B cell (primary cell): ENCODE results near the gene MDH2. TPM values are rescaled to one million over a fixed set of nuclear protein-coding genes. Genes with fewer than 3 reads are reported as not detected.

ENCODE experiments used
- ATAC-seq: fragments of 200-7000 bp; cut with Tn5 transposase; one replicate; pipeline ENCODE4 v1.10.0; 2021; ENCODE audit warnings: low read depth, mild to moderate bottlenecking, moderate number of reproducible peaks, moderate library complexity
- CTCF ChIA-PET: fragments of 350-600 bp; sonication (Branson Sonifier 250); formaldehyde crosslinking; loops from one replicate; lab custom pipeline; 2021; ENCODE audit warnings: antibody characterized with exemption, inconsistent platforms; lab: Charles Lee
- POLR2A ChIA-PET: fragments of 350-600 bp; sonication (Branson Sonifier 250); formaldehyde crosslinking; loops from one replicate; lab custom pipeline; 2021; ENCODE audit warnings: antibody characterized with exemption; lab: Charles Lee
- DNase-seq: peaks from one replicate; pipeline ENCODE4 v3.0.0; 2013
- H2AFZ ChIP-seq: 2 replicates; pipeline ENCODE4 v1.6.1; 2012; ENCODE audit warnings: mild to moderate bottlenecking, low read depth, low read length; ENCODE audit not compliant: insufficient read depth, poor library complexity, severe bottlenecking
- H3K27ac ChIP-seq, 2 donors: 1 replicate in 1 of 2; 2 replicates in 1 of 2; pipeline ENCODE4 v1.5.1; 2012 to 2013; ENCODE audit warnings: low read length in 2 of 2, mild to moderate bottlenecking in 2 of 2, moderate library complexity in 1 of 2
- H3K27me3 ChIP-seq, 4 experiments: fragments of 200-600 bp in 1 of 4; sonication (generic) in 1 of 4; replicated peaks in 1 of 4; 1 replicate in 2 of 4; 2 replicates in 2 of 4; pipeline versions ENCODE4 v1.6.1 to v1.7.0; 2013 to 2016; ENCODE audit warnings: low read length in 3 of 4, mild to moderate bottlenecking in 2 of 4, mixed read lengths in 1 of 4, moderate library complexity in 1 of 4; ENCODE audit not compliant: insufficient read depth in 4 of 4, control insufficient read depth in 3 of 4; ENCODE audit errors: control extremely low read depth in 1 of 4
- H3K36me3 ChIP-seq, 2 experiments: replicated peaks in 1 of 2; 1 replicate in 1 of 2; 2 replicates in 1 of 2; pipeline versions ENCODE4 v1.6.1 to v1.7.1; 2013; ENCODE audit warnings: low read length in 1 of 2; ENCODE audit not compliant: insufficient read depth in 2 of 2, control insufficient read depth in 1 of 2; ENCODE audit errors: control extremely low read depth in 1 of 2, extremely low read depth in 1 of 2
- H3K4me1 ChIP-seq, 2 donors: fragments of 200-600 bp in 1 of 2; sonication (generic) in 1 of 2; 1 replicate in 1 of 2; 2 replicates in 1 of 2; pipeline versions ENCODE4 v1.5.1 to v1.6.1; 2013 to 2017; ENCODE audit warnings: low read length in 2 of 2; ENCODE audit not compliant: control insufficient read depth in 2 of 2, insufficient read depth in 2 of 2
- H3K4me2 ChIP-seq: replicated peaks from 2 replicates; pipeline ENCODE3; 2012; ENCODE audit warnings: mild to moderate bottlenecking, low read depth, low read length; ENCODE audit not compliant: poor library complexity, severe bottlenecking
- H3K4me3 ChIP-seq, 5 experiments: fragments of 200-600 bp in 1 of 5; sonication (generic) in 1 of 5; 1 replicate in 3 of 5; 2 replicates in 2 of 5; pipeline versions ENCODE4 v1.5.1 to v1.7.0; 2011 to 2016; ENCODE audit warnings: low read length in 4 of 5, mild to moderate bottlenecking in 4 of 5, low read depth in 2 of 5, control low read depth in 1 of 5, moderate library complexity in 1 of 5; ENCODE audit not compliant: insufficient read depth in 1 of 5; ENCODE audit errors: control extremely low read depth in 1 of 5, extremely low read depth in 1 of 5
- H3K79me2 ChIP-seq: fragments of 200-600 bp; sonication (generic); one replicate; pipeline ENCODE4 v1.6.0; 2016; ENCODE audit warnings: low read length; ENCODE audit not compliant: control insufficient read depth, insufficient read depth
- H3K9ac ChIP-seq: fragments of 200-600 bp; sonication (generic); 2 replicates; pipeline ENCODE4 v1.6.1; 2017; ENCODE audit warnings: mild to moderate bottlenecking, low read length, moderate library complexity
- H3K9me3 ChIP-seq, 3 donors: one replicate each; pipeline versions ENCODE4 v1.6.1 to v1.7.1; 2013; ENCODE audit warnings: low read length in 2 of 3; ENCODE audit not compliant: control insufficient read depth in 2 of 3, insufficient read depth in 1 of 3; ENCODE audit errors: control extremely low read depth in 1 of 3
- H4K20me1 ChIP-seq: 2 replicates; pipeline ENCODE4 v1.6.0; 2012; ENCODE audit warnings: mild to moderate bottlenecking, low read length; ENCODE audit not compliant: insufficient read depth, control insufficient read depth, poor library complexity, severe bottlenecking
- H3K27ac Mint-ChIP-seq: one replicate; pipeline ENCODE4 v1.8.0; 2021; ENCODE audit warnings: mixed read lengths
- H3K27me3 Mint-ChIP-seq: one replicate; pipeline ENCODE4 v1.8.0; 2021; ENCODE audit warnings: mixed read lengths
- H3K4me1 Mint-ChIP-seq: one replicate; pipeline ENCODE4 v1.8.0; 2021; ENCODE audit warnings: mixed read lengths
- H3K4me3 Mint-ChIP-seq: one replicate; pipeline ENCODE4 v1.8.0; 2021; ENCODE audit warnings: mixed read lengths
- H3K9me3 Mint-ChIP-seq: one replicate; pipeline ENCODE4 v1.8.0; 2022; ENCODE audit warnings: mixed read lengths; ENCODE audit not compliant: insufficient read depth
- CTCF ChIP-seq: fragments of 200-600 bp; IDR thresholded peaks from one replicate; pipeline ENCODE4 v1.8.0; 2022; ENCODE audit warnings: antibody characterized with exemption, mild to moderate bottlenecking
- EZH2 ChIP-seq: IDR thresholded peaks from 2 replicates; pipeline ENCODE4 v1.6.1; 2012; ENCODE audit warnings: borderline replicate concordance, low read depth, mild to moderate bottlenecking, moderate library complexity, low read length; ENCODE audit not compliant: insufficient read depth, poor library complexity, severe bottlenecking
- WGBS: methylation state at CpG from one replicate; pipeline ENCODE4 v1.1.5; 2013; ENCODE audit warnings: missing lambda C conversion rate; ENCODE audit not compliant: insufficient coverage; 5-methylcytosine and 5-hydroxymethylcytosine counted together
- intact Hi-C: fragments of 100-400 bp; cut with micrococcal nuclease; formaldehyde crosslinking; loops from one replicate; pipeline ENCODE4 v1.10.0; 2022
- polyA plus RNA-seq: library from polyadenylated mRNA; depleted of rRNA; stranded (reverse); fragments of >200 nt; gene quantifications from 2 replicates; pipeline ENCODE4 v1.2.3, GENCODE V29; 2012
- total RNA-seq, 2 donors: library from RNA; stranded (reverse); fragments of 120-200 nt in 1 of 2; gene quantifications; 1 replicate in 1 of 2; 2 replicates in 1 of 2; pipeline versions ENCODE4 v1.2.3 to v1.2.4, GENCODE V29; 2013 to 2022

The MDH2 gene
- total and polyA plus RNA-seq, 2 donors (not counting 1 experiment from before 2014, with no cell fraction given): 76.9 to 77.2 TPM

- Histone ChIP-seq H3K27me3 (no peaks in the 10 kb centered on the region), H3K36me3 (peaks cover 2 to 78% of the 10 kb centered on the region in 2 experiments), H3K4me1 (no peaks in the 10 kb centered on the region), H3K79me2 (no peaks in the 10 kb centered on the region), H3K9me3 (no peaks in the 10 kb centered on the region), H3K9ac (no peak overlapping the region), H3K4me3 (no peak overlapping the region), H3K27ac (no peak overlapping the region), H4K20me1 (peaks cover 5% of the 10 kb centered on the region), H2AFZ (no peak overlapping the region), H3K4me2 (no peak overlapping the region)
- no peak for TF ChIP-seq EZH2
- TF ChIP-seq CTCF: no peak
- no peaks in the 10 kb centered on the region for H3K4me1 Mint-ChIP-seq
- H3K4me3 Mint-ChIP-seq: no peak overlapping the region
- H3K27me3 Mint-ChIP-seq: no peaks in the 10 kb centered on the region
- POLR2A ChIA-PET: no interaction called here
- intact Hi-C loops: no loop called here
- ATAC-seq (no peak), DNase-seq (no peak)
- WGBS: over 99% methylated on average over 15 of the region's 24 CpGs
- no peaks in the 10 kb centered on the region for H3K9me3 Mint-ChIP-seq
- CTCF ChIA-PET: no interaction called here
- no peak overlapping the region for H3K27ac Mint-ChIP-seq
Observed at GRCh38 chr7:76064208-76064970, 16.5 kb downstream of the MDH2 start.

- no peaks in the 10 kb centered on the region for H3K9me3 ChIP-seq
Observed at GRCh38 chr7:76065016-76065612, 17.2 kb downstream of the MDH2 start.

More at GRCh38 chr7:76065016-76065612, 17.2 kb downstream of the MDH2 start:
- H3K27me3 Mint-ChIP-seq: no peaks in the 10 kb centered on the region
- H3K4me3 Mint-ChIP-seq: no peak overlapping the region
- DNase-seq: no peak
- H3K36me3 ChIP-seq: peaks cover 2 to 70% of the 10 kb centered on the region in 2 experiments
- H3K27ac Mint-ChIP-seq: no peak overlapping the region
- H3K4me1 Mint-ChIP-seq: no peaks in the 10 kb centered on the region
- H3K27me3 ChIP-seq: no peaks in the 10 kb centered on the region
- no peak overlapping the region for H2AFZ ChIP-seq
- H3K9ac ChIP-seq: no peak overlapping the region
- H3K4me2 ChIP-seq: no peak overlapping the region
- 93% methylated on average over 13 of the region's 14 CpGs for WGBS
- ChIA-PET CTCF (no interaction called here), POLR2A (interaction anchor here (0.7 kb wide), 1 partner anchor 211 kb away, joined by 3 read pairs; no protein-coding TSS in a partner anchor)
- H3K27ac ChIP-seq: no peak overlapping the region
- ATAC-seq: no peak
- TF ChIP-seq CTCF: no peak
- TF ChIP-seq EZH2: no peak
- peaks cover 5% of the 10 kb centered on the region for H4K20me1 ChIP-seq
- H3K4me3 ChIP-seq: no peak overlapping the region
- no peaks in the 10 kb centered on the region for H3K4me1 ChIP-seq
- no peaks in the 10 kb centered on the region for H3K79me2 ChIP-seq
- intact Hi-C loops: no loop called here
- H3K9me3 Mint-ChIP-seq: no peaks in the 10 kb centered on the region
